ENCODE results near the gene GPR31. TPM values are rescaled to one million over a fixed set of nuclear protein-coding genes. Genes with fewer than 3 reads are reported as not detected.
A peak's percentile ranks its signal among the peaks of the same experiment; 100 is the strongest.

GPR31 gene
- polyA plus RNA-seq, 1 of the 3 experiments (the other 2 are of a cell fraction), result not detected

DNA sequence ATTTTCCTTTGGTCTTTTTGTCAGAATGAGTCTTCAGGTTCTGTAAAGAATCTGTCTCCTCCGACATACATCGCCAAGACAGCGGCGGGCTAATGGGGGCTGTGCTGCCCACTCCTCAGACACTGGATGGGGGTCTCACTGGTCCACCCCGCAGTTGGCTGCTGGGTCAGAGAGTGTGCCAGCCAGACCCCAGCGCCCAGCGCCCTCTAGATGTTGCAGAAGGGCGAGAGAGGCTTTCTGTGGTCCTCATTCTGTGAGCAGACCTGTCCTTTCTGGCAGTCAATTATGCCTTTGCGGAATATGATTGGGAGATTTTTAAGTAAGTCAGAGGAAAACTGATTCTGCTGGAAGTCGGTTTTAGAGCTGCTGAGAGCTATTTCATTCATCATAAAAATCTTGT is 42.7 kb downstream of the GPR31 start:
- CTCF ChIA-PET, result interaction anchor here (0.6 to 1.9 kb wide), 3 partner anchors 20 to 340 kb away, joined by 3 to 6 read pairs (median 4); no protein-coding TSS in a partner anchor
- no peak for TF ChIP-seq TCF12 (IDR thresholded peaks at IDR 0.05)
- no peak for TF ChIP-seq ZBTB33 (IDR thresholded peaks at IDR 0.05; ENCODE audit: borderline replicate concordance, low read depth)
- TF ChIP-seq GATA2 (CRISPR knock-in tag; IDR thresholded peaks at IDR 0.05), result no peak
- TF ChIP-seq NFIC (IDR thresholded peaks at IDR 0.05; ENCODE audit: borderline replicate concordance), result no peak
- peak; percentile 42 for TF ChIP-seq RAD21 (IDR thresholded peaks at IDR 0.05; ENCODE audit: low read length)
- TF ChIP-seq FOXJ3 (CRISPR knock-in tag; IDR thresholded peaks at IDR 0.05), result no peak

GRCh38 chr6:167113935-167114910 is 43.6 kb downstream of the GPR31 start:
- H3K27ac ChIP-seq (ENCODE audit: low read depth in 2 of 2, low read length in 1 of 2), result no peak overlapping the region
- TF ChIP-seq SMC3 (IDR thresholded peaks at IDR 0.05; ENCODE audit: low read depth, low read length) (no peak), RCOR1 (IDR thresholded peaks at IDR 0.05; ENCODE audit: low read length) (no peak), GABPA (IDR thresholded peaks at IDR 0.05; ENCODE audit: low read depth) (no peak), MXI1 (IDR thresholded peaks at IDR 0.05; ENCODE audit: low read depth, low read length) (no peak), RFX5 (IDR thresholded peaks at IDR 0.05; ENCODE audit: low read length) (no peak)
- TF ChIP-seq, protein P1, sequence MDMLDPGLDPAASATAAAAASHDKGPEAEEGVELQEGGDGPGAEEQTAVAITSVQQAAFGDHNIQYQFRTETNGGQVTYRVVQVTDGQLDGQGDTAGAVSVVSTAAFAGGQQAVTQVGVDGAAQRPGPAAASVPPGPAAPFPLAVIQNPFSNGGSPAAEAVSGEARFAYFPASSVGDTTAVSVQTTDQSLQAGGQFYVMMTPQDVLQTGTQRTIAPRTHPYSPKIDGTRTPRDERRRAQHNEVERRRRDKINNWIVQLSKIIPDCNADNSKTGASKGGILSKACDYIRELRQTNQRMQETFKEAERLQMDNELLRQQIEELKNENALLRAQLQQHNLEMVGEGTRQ (IDR thresholded peaks at IDR 0.05; ENCODE audit: borderline replicate concordance, low read depth, low read length), result no peak
- no peaks in the 10 kb centered on the region for H3K27me3 ChIP-seq (ENCODE audit: insufficient read depth)

More for the DNA sequence above, 42.7 kb downstream of the GPR31 start:
- Histone ChIP-seq H3K9me2 (no peaks in the 10 kb centered on the region), H3K4me1 (ENCODE audit: control insufficient read depth in 1 of 2, insufficient read depth in 2 of 2, low read depth in 1 of 2, low read length in 1 of 2) (peaks cover 0 to 4% of the 10 kb centered on the region in 2 experiments; a peak in 1 of 4 replicates), H3K27ac (ENCODE audit: low read depth in 2 of 2, low read length in 1 of 2) (no peak overlapping the region), H2AFZ (ENCODE audit: low read depth) (no peak overlapping the region), H3K4me3 (ENCODE audit: low read depth in 2 of 2, low read length in 1 of 2) (no peak overlapping the region), H3F3A (replicated peaks; ENCODE audit: insufficient read depth) (no peaks in the 10 kb centered on the region), H3K4me2 (no peak overlapping the region), H3K79me2 (ENCODE audit: insufficient read depth) (no peaks in the 10 kb centered on the region), H3K27me3 (ENCODE audit: insufficient read depth) (no peaks in the 10 kb centered on the region), H3K9ac (no peak overlapping the region), H3K36me3 (replicated peaks in 1 of 2; ENCODE audit: control insufficient read depth in 1 of 2, insufficient read depth in 2 of 2, low read length in 1 of 2) (no peaks in the 10 kb centered on the region), H4K20me1 (ENCODE audit: insufficient read depth) (no peaks in the 10 kb centered on the region), H3K9me3 (no peaks in the 10 kb centered on the region)
- POLR2A ChIA-PET, result no interaction called here
- 48% methylated on average over 10 of the region's 10 CpGs for WGBS (ENCODE audit: low lambda C conversion rate)
- DNase-seq, result peak; percentile 62

More at GRCh38 chr6:167113935-167114910, 43.6 kb downstream of the GPR31 start:
- DNase-seq, result peak; percentile 34
- Histone ChIP-seq H3K9me3 (no peaks in the 10 kb centered on the region), H2AFZ (ENCODE audit: low read depth) (no peak overlapping the region), H3K36me3 (replicated peaks in 1 of 2; ENCODE audit: control insufficient read depth in 1 of 2, insufficient read depth in 2 of 2, low read length in 1 of 2) (no peaks in the 10 kb centered on the region), H3F3A (replicated peaks; ENCODE audit: insufficient read depth) (no peaks in the 10 kb centered on the region), H3K4me1 (ENCODE audit: control insufficient read depth in 1 of 2, insufficient read depth in 2 of 2, low read depth in 1 of 2, low read length in 1 of 2) (peaks cover 0 to 4% of the 10 kb centered on the region in 2 experiments; a peak in 1 of 4 replicates), H3K9ac (no peak overlapping the region), H3K9me2 (no peaks in the 10 kb centered on the region), H3K4me2 (no peak overlapping the region), H3K4me3 (ENCODE audit: low read depth in 2 of 2, low read length in 1 of 2) (no peak overlapping the region), H3K79me2 (ENCODE audit: insufficient read depth) (no peaks in the 10 kb centered on the region), H4K20me1 (ENCODE audit: insufficient read depth) (no peaks in the 10 kb centered on the region)
- ChIA-PET CTCF (interaction anchor here (0.6 to 1.9 kb wide), 3 partner anchors 27 to 339 kb away, joined by 4 to 6 read pairs (median 5); no protein-coding TSS in a partner anchor), POLR2A (no interaction called here)
- 52% methylated on average over 19 of the region's 25 CpGs for WGBS (ENCODE audit: low lambda C conversion rate)

All from SK-N-SH (cell line).